Measurements from ENCODE around the gene PSMC6. TPM values are rescaled to one million over a fixed set of nuclear protein-coding genes. Genes with fewer than 3 reads are reported as not detected.
A peak's percentile ranks its signal among the peaks of the same experiment; 100 is the strongest.

The PSMC6 gene
- polyA plus RNA-seq, 3 donors = 46.9 to 64.3 (median 48.6) TPM

DNA sequence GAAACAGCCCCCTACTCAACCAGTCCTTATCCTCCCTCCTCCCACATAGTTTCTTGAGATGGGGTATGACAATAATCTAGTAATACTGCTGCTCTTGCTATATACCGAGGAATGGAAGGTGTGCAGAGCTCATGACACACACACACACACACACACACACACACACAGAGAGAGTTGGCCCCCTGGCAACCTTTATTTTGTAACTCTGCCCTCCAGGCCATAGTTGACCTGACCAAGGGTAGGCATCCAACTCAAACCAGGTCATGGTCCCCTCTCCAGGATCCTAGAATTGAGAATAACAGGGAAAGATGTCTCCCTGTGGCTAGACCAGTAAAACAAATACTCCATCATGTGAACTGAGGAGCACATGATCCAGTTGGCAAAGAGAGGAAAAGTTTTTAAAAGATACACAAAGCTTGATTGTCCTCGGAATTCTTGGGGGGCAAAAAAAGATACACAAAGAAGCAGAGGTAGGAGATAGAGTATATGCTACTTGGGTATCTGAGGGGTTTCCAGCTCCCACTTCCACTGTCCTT, 22.9 kb upstream of the PSMC6 start:
- peak overlapping the region in 1 of 7 donors; percentile 0 for H3K27ac Mint-ChIP-seq
- Histone ChIP-seq H3K79me2 (ENCODE audit: insufficient read depth, low read length) (peaks cover 76% of the 10 kb centered on the region), H2AFZ (ENCODE audit: insufficient read depth, low read depth, low read length, poor library complexity, severe bottlenecking) (no peak overlapping the region), H3K4me2 (replicated peaks; ENCODE audit: extremely low read depth, low read length, poor library complexity, severe bottlenecking) (no peak overlapping the region), H3K4me1 (ENCODE audit: control insufficient read depth in 1 of 2, insufficient read depth in 2 of 2, low read length in 2 of 2) (no peaks in the 10 kb centered on the region), H3K36me3 (replicated peaks in 1 of 2; ENCODE audit: control insufficient read depth in 1 of 2, insufficient read depth in 2 of 2, low read length in 2 of 2) (peaks cover 15 to 29% of the 10 kb centered on the region in 2 donors), H3K9ac (ENCODE audit: insufficient read depth, low read length, poor library complexity, severe bottlenecking) (no peak overlapping the region), H3K27me3 (ENCODE audit: control insufficient read depth in 2 of 2, insufficient read depth in 2 of 2, low read length in 2 of 2) (no peaks in the 10 kb centered on the region), H3K27ac (ENCODE audit: low read depth in 1 of 2, low read length in 2 of 2) (peak overlapping the region in 1 of 2 donors; percentile 34), H3K9me3 (replicated peaks in 1 of 2; ENCODE audit: control insufficient read depth in 1 of 2, insufficient read depth in 1 of 2, low read length in 2 of 2) (no peaks in the 10 kb centered on the region), H4K20me1 (ENCODE audit: insufficient read depth, low read length) (peaks cover 68% of the 10 kb centered on the region), H3K4me3 (replicated peaks in 1 of 3; ENCODE audit: low read depth in 2 of 3, low read length in 3 of 3) (no peak overlapping the region)
- no peak overlapping the region for H3K4me3 Mint-ChIP-seq
- TF ChIP-seq, protein P1, sequence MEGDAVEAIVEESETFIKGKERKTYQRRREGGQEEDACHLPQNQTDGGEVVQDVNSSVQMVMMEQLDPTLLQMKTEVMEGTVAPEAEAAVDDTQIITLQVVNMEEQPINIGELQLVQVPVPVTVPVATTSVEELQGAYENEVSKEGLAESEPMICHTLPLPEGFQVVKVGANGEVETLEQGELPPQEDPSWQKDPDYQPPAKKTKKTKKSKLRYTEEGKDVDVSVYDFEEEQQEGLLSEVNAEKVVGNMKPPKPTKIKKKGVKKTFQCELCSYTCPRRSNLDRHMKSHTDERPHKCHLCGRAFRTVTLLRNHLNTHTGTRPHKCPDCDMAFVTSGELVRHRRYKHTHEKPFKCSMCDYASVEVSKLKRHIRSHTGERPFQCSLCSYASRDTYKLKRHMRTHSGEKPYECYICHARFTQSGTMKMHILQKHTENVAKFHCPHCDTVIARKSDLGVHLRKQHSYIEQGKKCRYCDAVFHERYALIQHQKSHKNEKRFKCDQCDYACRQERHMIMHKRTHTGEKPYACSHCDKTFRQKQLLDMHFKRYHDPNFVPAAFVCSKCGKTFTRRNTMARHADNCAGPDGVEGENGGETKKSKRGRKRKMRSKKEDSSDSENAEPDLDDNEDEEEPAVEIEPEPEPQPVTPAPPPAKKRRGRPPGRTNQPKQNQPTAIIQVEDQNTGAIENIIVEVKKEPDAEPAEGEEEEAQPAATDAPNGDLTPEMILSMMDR (IDR thresholded peaks at IDR 0.05) = no peak
- intact Hi-C loops (cut with micrococcal nuclease) = no loop called here
- WGBS (ENCODE audit: insufficient coverage) = no CpG with 5 or more reads among the region's 2 CpGs
- peaks cover 0 to 1% (median 0%) of the 10 kb centered on the region in 3 donors for H3K27me3 Mint-ChIP-seq (ENCODE audit: low read depth in 3 of 3)
- H3K36me3 Mint-ChIP-seq = peaks cover 11 to 21% of the 10 kb centered on the region in 2 donors
- no peak for DNase-seq
- H3K4me1 Mint-ChIP-seq = peaks cover 13% of the 10 kb centered on the region
- H3K9me3 Mint-ChIP-seq = no peaks in the 10 kb centered on the region

DNA sequence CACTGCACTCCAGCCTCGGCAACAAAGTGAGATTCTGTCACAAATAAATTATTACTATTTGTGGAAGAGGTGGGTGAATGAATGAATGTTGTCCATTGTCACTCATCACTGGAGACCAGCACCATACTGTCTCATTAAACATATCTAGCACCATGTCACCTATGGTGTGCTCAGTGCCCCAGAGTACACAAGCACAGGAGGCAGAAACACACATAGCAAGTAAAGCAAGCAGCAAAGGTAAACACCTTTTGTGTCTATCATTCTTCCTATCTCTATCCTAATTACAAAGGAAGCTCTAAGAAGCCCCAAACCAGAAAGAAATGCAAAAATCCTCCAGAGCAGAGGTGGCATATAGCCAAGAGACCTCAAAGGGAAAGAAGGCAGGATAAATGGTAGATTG, 20.8 kb upstream of the PSMC6 start:
- Histone ChIP-seq H2AFZ (ENCODE audit: insufficient read depth, low read depth, low read length, poor library complexity, severe bottlenecking) (no peak overlapping the region), H3K36me3 (replicated peaks in 1 of 2; ENCODE audit: control insufficient read depth in 1 of 2, insufficient read depth in 2 of 2, low read length in 2 of 2) (peaks cover 4 to 9% of the 10 kb centered on the region in 2 donors), H3K4me1 (ENCODE audit: control insufficient read depth in 1 of 2, insufficient read depth in 2 of 2, low read length in 2 of 2) (no peaks in the 10 kb centered on the region), H3K9me3 (replicated peaks in 1 of 2; ENCODE audit: control insufficient read depth in 1 of 2, insufficient read depth in 1 of 2, low read length in 2 of 2) (no peaks in the 10 kb centered on the region), H3K27me3 (ENCODE audit: control insufficient read depth in 2 of 2, insufficient read depth in 2 of 2, low read length in 2 of 2) (no peaks in the 10 kb centered on the region), H3K4me2 (replicated peaks; ENCODE audit: extremely low read depth, low read length, poor library complexity, severe bottlenecking) (no peak overlapping the region), H3K27ac (ENCODE audit: low read depth in 1 of 2, low read length in 2 of 2) (peak overlapping the region in 1 of 2 donors; percentile 40), H4K20me1 (ENCODE audit: insufficient read depth, low read length) (peaks cover 72% of the 10 kb centered on the region), H3K9ac (ENCODE audit: insufficient read depth, low read length, poor library complexity, severe bottlenecking) (no peak overlapping the region), H3K4me3 (replicated peaks in 1 of 3; ENCODE audit: low read depth in 2 of 3, low read length in 3 of 3) (no peak overlapping the region), H3K79me2 (ENCODE audit: insufficient read depth, low read length) (peaks cover 87% of the 10 kb centered on the region)
- Mint-ChIP-seq H3K36me3 (peaks cover 6 to 18% of the 10 kb centered on the region in 2 donors), H3K9me3 (no peaks in the 10 kb centered on the region), H3K27me3 (ENCODE audit: low read depth in 3 of 3) (peaks cover 0 to 1% (median 0%) of the 10 kb centered on the region in 3 donors), H3K4me1 (peaks cover 17% of the 10 kb centered on the region), H3K4me3 (no peak overlapping the region), H3K27ac (no peak overlapping the region)
- TF ChIP-seq, protein P1 (IDR thresholded peaks at IDR 0.05) = no peak
- no peak for DNase-seq
- intact Hi-C loops (cut with micrococcal nuclease) = no loop called here
- WGBS (ENCODE audit: insufficient coverage) = no CpG with 5 or more reads among the region's 1 CpG

Data from CD14-positive monocyte (primary cell).